Thoracic aorta (tissue), 2 donors: ENCODE measurements around the gene GNG8. TPM values are rescaled to one million over a fixed set of nuclear protein-coding genes. Genes with fewer than 3 reads are reported as not detected.
"Not testable (repeated sequence)": the region's sequence is repeated elsewhere in the genome, so short reads cannot be mapped to it uniquely, and the experiment has no call there.

Experiments
- ATAC-seq: fragments of 150-250 bp; one replicate; pipeline ENCODE4 v1.8.0; 2017; ENCODE audit warnings: low read depth; ENCODE audit not compliant: insufficient number of reproducible peaks, low FRiP score
- DNase-seq: peaks from one replicate; pipeline ENCODE4 v3.0.0-alpha.2; 2020; ENCODE audit warnings: low spot score
- H3K27ac ChIP-seq, 2 donors: fragments of 200-600 bp; sonication (generic); 1 replicate in 1 of 2; 2 replicates in 1 of 2; pipeline ENCODE4 v1.5.1; 2016; ENCODE audit warnings: mild to moderate bottlenecking in 2 of 2, moderate library complexity in 2 of 2
- H3K27me3 ChIP-seq: fragments of 200-600 bp; sonication (generic); replicated peaks from 2 replicates; pipeline ENCODE4 v1.6.0; 2016; ENCODE audit warnings: mild to moderate bottlenecking; ENCODE audit not compliant: insufficient read depth
- H3K36me3 ChIP-seq: fragments of 200-600 bp; sonication (generic); one replicate; pipeline ENCODE4 v1.5.1; 2016
- H3K4me1 ChIP-seq, 2 donors: fragments of 200-600 bp; sonication (generic); 1 replicate in 1 of 2; 2 replicates in 1 of 2; pipeline versions ENCODE4 v1.5.1 to v1.6.0; 2016; ENCODE audit warnings: low read depth in 2 of 2, mild to moderate bottlenecking in 1 of 2; ENCODE audit not compliant: control insufficient read depth in 1 of 2
- H3K4me3 ChIP-seq: fragments of 200-600 bp; sonication (generic); 2 replicates; pipeline ENCODE4 v1.5.1; 2016; ENCODE audit warnings: mild to moderate bottlenecking
- H3K9me3 ChIP-seq: fragments of 200-600 bp; sonication (generic); 2 replicates; pipeline ENCODE4 v1.5.1; 2016
- CTCF ChIP-seq: fragments of 200-600 bp; sonication (generic); IDR thresholded peaks from one replicate; pipeline ENCODE4 v1.5.1; 2019; ENCODE audit warnings: antibody characterized with exemption
- total RNA-seq, 2 donors: library from RNA; depleted of rRNA; stranded (reverse); fragments of >200 nt; gene quantifications; one replicate each; pipeline versions ENCODE4 v1.1.0 to v1.2.3, GENCODE V29; 2016

The GNG8 gene
- total RNA-seq, 2 donors from 2014 or later: not detected

GRCh38 chr19:46631481-46631880 lies 4.5 kb downstream of the GNG8 start:
- no peaks in the 10 kb centered on the region for H3K27me3 ChIP-seq
- no peak overlapping the region for H3K4me3 ChIP-seq
- H3K9me3 ChIP-seq: no peaks in the 10 kb centered on the region
- H3K4me1 ChIP-seq: peaks cover 25 to 46% of the 10 kb centered on the region in 2 donors
- no peaks in the 10 kb centered on the region for H3K36me3 ChIP-seq
- ATAC-seq (no peak), DNase-seq (no peak)
- peak overlapping the region in 1 of 2 donors; percentile 79 for H3K27ac ChIP-seq
- TF ChIP-seq CTCF: no peak

DNA sequence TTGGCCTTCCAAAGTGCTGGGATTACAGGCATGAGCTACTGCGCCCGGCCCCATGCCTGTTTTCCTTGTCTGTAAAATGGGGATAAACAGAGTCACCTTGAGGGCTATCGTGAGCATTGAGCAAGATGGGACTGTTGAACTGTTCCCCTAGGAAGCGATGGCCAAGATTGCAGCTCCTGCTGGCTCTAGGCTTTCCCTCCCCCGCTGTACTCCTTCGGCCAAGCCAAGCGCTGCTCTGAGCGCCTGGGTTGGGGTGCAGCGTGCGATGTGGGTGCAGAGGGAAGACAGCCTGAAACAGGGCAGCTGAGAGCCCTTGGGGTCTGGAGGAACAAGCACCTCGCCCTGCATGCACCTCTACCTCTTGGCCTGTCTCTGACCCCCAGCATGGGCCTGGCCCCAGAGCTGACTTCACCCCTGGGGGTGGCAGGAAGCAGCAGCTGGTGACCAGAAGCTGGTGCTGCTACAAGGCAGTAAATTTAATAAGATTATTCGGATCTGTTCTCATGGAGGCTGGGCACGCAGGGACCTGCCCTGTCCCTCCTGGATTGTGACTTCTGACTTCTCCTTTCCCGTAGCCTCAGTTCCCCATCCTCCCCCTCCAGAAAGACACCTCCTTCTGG lies 5.3 kb downstream of the GNG8 start:
- ATAC-seq (no peak), DNase-seq (no peak)
- Histone ChIP-seq H3K4me1 (peaks cover 32 to 54% of the 10 kb centered on the region in 2 donors), H3K27ac (peak overlapping the region; percentile 79), H3K27me3 (no peaks in the 10 kb centered on the region), H3K36me3 (no peaks in the 10 kb centered on the region), H3K9me3 (no peaks in the 10 kb centered on the region), H3K4me3 (no peak overlapping the region)
- TF ChIP-seq CTCF: no peak

- H3K9me3 ChIP-seq: no peaks in the 10 kb centered on the region
- no peaks in the 10 kb centered on the region for H3K36me3 ChIP-seq
- ATAC-seq (peak; percentile 3), DNase-seq (no peak)
- H3K27me3 ChIP-seq: no peaks in the 10 kb centered on the region
- no peak for TF ChIP-seq CTCF
- H3K4me1 ChIP-seq: peaks cover 37 to 57% of the 10 kb centered on the region in 2 donors
- H3K27ac ChIP-seq: peak overlapping the region; percentile 79
- no peak overlapping the region for H3K4me3 ChIP-seq
Measured at GRCh38 chr19:46629546-46630025, 6.4 kb downstream of the GNG8 start.

- not testable (repeated sequence) for H3K36me3 ChIP-seq, H3K4me3 ChIP-seq, ATAC-seq, H3K9me3 ChIP-seq, H3K27me3 ChIP-seq, DNase-seq
- Histone ChIP-seq H3K27ac (peak overlapping the region; percentile 79), H3K4me1 (peaks cover 37 to 61% of the 10 kb centered on the region in 2 donors)
Measured at GRCh38 chr19:46628970-46629369, 7.0 kb downstream of the GNG8 start.

- H3K4me3 ChIP-seq: no peak overlapping the region
- no peak for DNase-seq
- ATAC-seq: no peak
- H3K27me3 ChIP-seq: no peaks in the 10 kb centered on the region
- H3K9me3 ChIP-seq: no peaks in the 10 kb centered on the region
- peak overlapping the region; percentile 96 to 100 for H3K27ac ChIP-seq
- peaks cover 38 to 80% of the 10 kb centered on the region in 2 donors for H3K4me1 ChIP-seq
- H3K36me3 ChIP-seq: no peaks in the 10 kb centered on the region
- no peak for TF ChIP-seq CTCF
Measured at GRCh38 chr19:46626446-46626845, 9.6 kb downstream of the GNG8 start.

DNA sequence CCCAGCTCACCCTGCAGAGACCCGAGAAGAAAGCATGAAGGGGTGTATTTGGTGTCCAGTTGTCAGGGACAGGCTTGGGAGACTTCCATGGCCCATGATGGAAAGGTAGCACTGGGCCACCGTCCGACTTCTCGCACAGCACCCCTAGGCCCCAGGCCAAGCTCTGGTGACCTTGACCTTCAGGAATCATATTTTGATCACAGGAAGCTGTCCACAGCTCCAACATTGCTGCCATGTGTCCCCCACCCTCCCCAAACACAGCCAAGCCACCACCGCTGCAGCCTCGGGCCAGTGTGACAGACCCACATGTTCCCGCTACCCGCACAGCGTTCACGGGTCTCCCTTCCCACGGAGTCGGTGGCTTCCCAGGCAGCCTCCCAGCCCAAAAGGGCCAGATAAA lies 10.3 kb downstream of the GNG8 start:
- Histone ChIP-seq H3K4me3 (peak overlapping the region; percentile 34), H3K36me3 (no peaks in the 10 kb centered on the region), H3K27ac (peak overlapping the region; percentile 96 to 100), H3K27me3 (no peaks in the 10 kb centered on the region), H3K4me1 (peaks cover 38 to 80% of the 10 kb centered on the region in 2 donors), H3K9me3 (no peaks in the 10 kb centered on the region)
- no peak for TF ChIP-seq CTCF
- no peak for ATAC-seq
- no peak for DNase-seq
